Left kidney (tissue), 8 donors: ENCODE data around the gene GRAMD1A. TPM values are rescaled to one million over a fixed set of nuclear protein-coding genes. Genes with fewer than 3 reads are reported as not detected.
A peak's percentile ranks its signal among the peaks of the same experiment; 100 is the strongest.
"Not testable (repeated sequence)": the region's sequence is repeated elsewhere in the genome, so short reads cannot be mapped to it uniquely, and the experiment has no call there.

Experiments
- DNase-seq: peaks from one replicate; pipeline ENCODE4 v3.0.0-alpha.2; 2013
- long read RNA-seq, 8 donors: transcript quantifications; one replicate each; lab custom pipeline, GENCODE V29; 2026
- polyA plus RNA-seq: library from polyadenylated mRNA; unstranded; fragments of 120-200 nt; gene quantifications from one replicate; pipeline ENCODE4 v1.2.1, GENCODE V29; 2013; ENCODE audit not compliant: insufficient read length

The GRAMD1A gene
- 62.1 TPM for polyA plus RNA-seq
- long read RNA-seq, donor 1, partial matches to known transcripts = 13 of 35 reads
- long read RNA-seq, donor 1, other reads (novel, unspliced or antisense) = 20 of 35 reads
- long read RNA-seq, donor 2, partial matches to known transcripts = 5 of 18 reads
- long read RNA-seq, donor 2, other reads (novel, unspliced or antisense) = 10 of 18 reads
- long read RNA-seq, donor 3, partial matches to known transcripts = 0 of 1 reads
- long read RNA-seq, donor 3, other reads (novel, unspliced or antisense) = 0 of 1 reads
- long read RNA-seq, donor 4 = 0 reads
- long read RNA-seq, donor 5, partial matches to known transcripts = 0 of 15 reads
- long read RNA-seq, donor 5, other reads (novel, unspliced or antisense) = 15 of 15 reads
- long read RNA-seq, donor 6, partial matches to known transcripts = 6 of 8 reads
- long read RNA-seq, donor 6, other reads (novel, unspliced or antisense) = 0 of 8 reads
- long read RNA-seq, donor 7, partial matches to known transcripts = 11 of 23 reads
- long read RNA-seq, donor 7, other reads (novel, unspliced or antisense) = 10 of 23 reads
- long read RNA-seq, donor 8, partial matches to known transcripts = 0 of 2 reads
- long read RNA-seq, donor 8, other reads (novel, unspliced or antisense) = 0 of 2 reads

- peak; percentile 91 for DNase-seq
Observed at GRCh38 chr19:34999498-35000337, at the start of gene GRAMD1A. Gene GRAMD1A, plus strand, starts transcription at chr19:35000323. Its CDS starts 156 bp downstream, at chr19:35000479.

- DNase-seq = no peak
Observed at GRCh38 chr19:34953092-34953491, 47.0 kb upstream of the GRAMD1A start.

- no peak for DNase-seq
Observed at GRCh38 chr19:34957830-34958751, 42.0 kb upstream of the GRAMD1A start.

GRCh38 chr19:34959021-34959420, 41.1 kb upstream of the GRAMD1A start:
- no peak for DNase-seq

GRCh38 chr19:34960103-34960805, 39.9 kb upstream of the GRAMD1A start:
- no peak for DNase-seq

- DNase-seq = no peak
Observed at GRCh38 chr19:34960940-34961679, 39.0 kb upstream of the GRAMD1A start.

- DNase-seq = no peak
Observed at GRCh38 chr19:34961775-34962686, 38.1 kb upstream of the GRAMD1A start.

- peak; percentile 15 for DNase-seq
Observed at GRCh38 chr19:34962687-34963572, 37.2 kb upstream of the GRAMD1A start.

GRCh38 chr19:34963573-34964406, 36.3 kb upstream of the GRAMD1A start, which contains the start of gene ZNF792:
Gene ZNF792, minus strand, starts transcription at chr19:34964229. Its CDS starts 567 bp downstream, at chr19:34963662.
- DNase-seq = peak; percentile 53

- no peak for DNase-seq
Observed at GRCh38 chr19:34964598-34964997, 35.5 kb upstream of the GRAMD1A start.

GRCh38 chr19:34965505-34965904, 34.6 kb upstream of the GRAMD1A start:
- DNase-seq = not testable (repeated sequence)

GRCh38 chr19:34967551-34967950, 32.6 kb upstream of the GRAMD1A start:
- DNase-seq = no peak

- DNase-seq = no peak
Observed at GRCh38 chr19:34969721-34970120, 30.4 kb upstream of the GRAMD1A start.

GRCh38 chr19:34970185-34970780, 29.8 kb upstream of the GRAMD1A start:
- not testable (repeated sequence) for DNase-seq

GRCh38 chr19:34972163-34972705, 27.9 kb upstream of the GRAMD1A start:
- DNase-seq = no peak

GRCh38 chr19:34974646-34975045, 25.5 kb upstream of the GRAMD1A start:
- no peak for DNase-seq
